OCI-LY1 (cell line): ENCODE results near the gene SLC50A1.

Experiments
- H2AFZ ChIP-seq: fragments of 200-600 bp; sonication (generic), shearing (Covaris generic); 2 replicates; pipeline ENCODE4 v1.6.0; 2014; ENCODE audit warnings: antibody characterized with exemption, mild to moderate bottlenecking, low read length
- H3F3A ChIP-seq: fragments of 200-600 bp; sonication (generic), shearing (Covaris generic); 2 replicates; pipeline ENCODE4 v1.6.0; 2014; ENCODE audit warnings: mild to moderate bottlenecking, antibody characterized with exemption, low read length, moderate library complexity; ENCODE audit not compliant: insufficient read depth
- H3K27ac ChIP-seq: fragments of 200-600 bp; sonication (generic); 2 replicates; pipeline ENCODE4 v1.5.1; 2014; ENCODE audit warnings: low read length, mixed run types, mild to moderate bottlenecking, low read depth; ENCODE audit not compliant: poor library complexity, severe bottlenecking
- H3K27me3 ChIP-seq: fragments of 200-600 bp; sonication (generic); 2 replicates; pipeline ENCODE4 v1.6.0; 2014; ENCODE audit warnings: antibody characterized with exemption, mild to moderate bottlenecking, low read length, moderate library complexity; ENCODE audit not compliant: insufficient read depth
- H3K36me3 ChIP-seq: fragments of 200-600 bp; sonication (generic); 2 replicates; pipeline ENCODE4 v1.6.1; 2014; ENCODE audit warnings: mild to moderate bottlenecking, antibody characterized with exemption, low read length, moderate library complexity, mixed read lengths; ENCODE audit not compliant: insufficient read depth
- H3K4me1 ChIP-seq: fragments of 200-600 bp; sonication (generic); 2 replicates; pipeline ENCODE4 v1.5.1; 2014; ENCODE audit warnings: mild to moderate bottlenecking, low read length, moderate library complexity; ENCODE audit not compliant: insufficient read depth, severe bottlenecking
- H3K4me2 ChIP-seq: fragments of 200-600 bp; sonication (generic), shearing (Covaris generic); 2 replicates; pipeline ENCODE4 v1.6.1; 2014; ENCODE audit warnings: low read length
- H3K4me3 ChIP-seq: fragments of 200-600 bp; sonication (generic); 2 replicates; pipeline ENCODE4 v1.5.1; 2014; ENCODE audit warnings: low read length, low read depth, mild to moderate bottlenecking, mixed read lengths; ENCODE audit not compliant: poor library complexity, severe bottlenecking
- H3K79me2 ChIP-seq: fragments of 200-600 bp; shearing (Covaris generic); 2 replicates; pipeline ENCODE4 v1.6.1; 2016; ENCODE audit warnings: mixed run types, low read length, mixed read lengths; ENCODE audit not compliant: insufficient read depth
- H3K9ac ChIP-seq: fragments of 200-600 bp; sonication (generic), shearing (Covaris generic); 2 replicates; pipeline ENCODE4 v1.6.1; 2014; ENCODE audit warnings: mild to moderate bottlenecking, low read length, mixed read lengths
- H3K9me2 ChIP-seq: fragments of 200-600 bp; sonication (generic), shearing (Covaris generic); 2 replicates; pipeline ENCODE4 v1.6.1; 2014; ENCODE audit warnings: low read depth, mild to moderate bottlenecking, low read length, mixed read lengths
- H3K9me3 ChIP-seq: fragments of 200-600 bp; shearing (Covaris generic); 2 replicates; pipeline ENCODE4 v1.6.1; 2014; ENCODE audit warnings: low read length, mixed read lengths
- H4K20me1 ChIP-seq: fragments of 200-600 bp; sonication (generic), shearing (Covaris generic); 2 replicates; pipeline ENCODE4 v1.6.0; 2016; ENCODE audit warnings: mild to moderate bottlenecking, low read length; ENCODE audit not compliant: insufficient read depth
- EZH2 ChIP-seq: fragments of 200-600 bp; sonication (generic), shearing (Covaris generic); IDR thresholded peaks from 2 replicates; pipeline ENCODE4 v1.8.0; 2017; ENCODE audit warnings: borderline replicate concordance, mixed run types, mild to moderate bottlenecking, antibody characterized with exemption, low read length, moderate library complexity, mixed read lengths
- TF ChIP-seq, protein P1 (sequence below): fragments of 200-600 bp; sonication (generic), shearing (Covaris generic); IDR thresholded peaks from 2 replicates; pipeline ENCODE4 v1.5.1; 2017; ENCODE audit warnings: mild to moderate bottlenecking, antibody characterized with exemption, low read length, moderate library complexity, mixed read lengths

The SLC50A1 gene

DNA sequence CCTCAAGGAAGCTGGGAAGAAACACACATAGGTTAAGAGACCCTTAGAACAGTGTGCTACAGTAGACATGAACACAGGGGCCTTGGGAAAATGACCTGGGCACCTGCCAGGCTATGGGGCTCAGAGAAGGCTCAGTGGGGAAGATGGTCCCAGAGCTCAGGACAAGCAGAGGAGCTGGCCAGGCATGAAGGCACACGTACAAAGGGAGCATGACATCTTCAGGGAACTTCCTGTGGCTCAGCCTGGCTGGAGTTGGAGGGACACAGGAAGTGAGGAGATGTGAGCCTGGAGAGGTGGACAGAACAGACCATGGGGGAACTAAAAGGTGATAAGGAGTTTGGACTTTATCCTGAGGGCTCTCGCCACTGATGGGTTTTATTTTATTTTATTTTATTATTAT lies 3.8 kb upstream of the SLC50A1 start:
- Histone ChIP-seq H4K20me1 (no peaks in the 10 kb centered on the region), H3F3A (0 out of 2 replicates have a peak, but pooled peaks cover 3% of the 10 kb centered on the region), H3K9ac (no peak overlapping the region), H2AFZ (no peak overlapping the region), H3K9me3 (no peaks in the 10 kb centered on the region), H3K36me3 (no peaks in the 10 kb centered on the region), H3K79me2 (no peaks in the 10 kb centered on the region), H3K27me3 (no peaks in the 10 kb centered on the region), H3K27ac (no peak overlapping the region), H3K4me2 (no peak overlapping the region), H3K4me3 (no peak overlapping the region), H3K9me2 (no peaks in the 10 kb centered on the region), H3K4me1 (peaks cover 25% of the 10 kb centered on the region)
- no peak for TF ChIP-seq EZH2
- TF ChIP-seq, protein P1, sequence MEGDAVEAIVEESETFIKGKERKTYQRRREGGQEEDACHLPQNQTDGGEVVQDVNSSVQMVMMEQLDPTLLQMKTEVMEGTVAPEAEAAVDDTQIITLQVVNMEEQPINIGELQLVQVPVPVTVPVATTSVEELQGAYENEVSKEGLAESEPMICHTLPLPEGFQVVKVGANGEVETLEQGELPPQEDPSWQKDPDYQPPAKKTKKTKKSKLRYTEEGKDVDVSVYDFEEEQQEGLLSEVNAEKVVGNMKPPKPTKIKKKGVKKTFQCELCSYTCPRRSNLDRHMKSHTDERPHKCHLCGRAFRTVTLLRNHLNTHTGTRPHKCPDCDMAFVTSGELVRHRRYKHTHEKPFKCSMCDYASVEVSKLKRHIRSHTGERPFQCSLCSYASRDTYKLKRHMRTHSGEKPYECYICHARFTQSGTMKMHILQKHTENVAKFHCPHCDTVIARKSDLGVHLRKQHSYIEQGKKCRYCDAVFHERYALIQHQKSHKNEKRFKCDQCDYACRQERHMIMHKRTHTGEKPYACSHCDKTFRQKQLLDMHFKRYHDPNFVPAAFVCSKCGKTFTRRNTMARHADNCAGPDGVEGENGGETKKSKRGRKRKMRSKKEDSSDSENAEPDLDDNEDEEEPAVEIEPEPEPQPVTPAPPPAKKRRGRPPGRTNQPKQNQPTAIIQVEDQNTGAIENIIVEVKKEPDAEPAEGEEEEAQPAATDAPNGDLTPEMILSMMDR = no peak

DNA sequence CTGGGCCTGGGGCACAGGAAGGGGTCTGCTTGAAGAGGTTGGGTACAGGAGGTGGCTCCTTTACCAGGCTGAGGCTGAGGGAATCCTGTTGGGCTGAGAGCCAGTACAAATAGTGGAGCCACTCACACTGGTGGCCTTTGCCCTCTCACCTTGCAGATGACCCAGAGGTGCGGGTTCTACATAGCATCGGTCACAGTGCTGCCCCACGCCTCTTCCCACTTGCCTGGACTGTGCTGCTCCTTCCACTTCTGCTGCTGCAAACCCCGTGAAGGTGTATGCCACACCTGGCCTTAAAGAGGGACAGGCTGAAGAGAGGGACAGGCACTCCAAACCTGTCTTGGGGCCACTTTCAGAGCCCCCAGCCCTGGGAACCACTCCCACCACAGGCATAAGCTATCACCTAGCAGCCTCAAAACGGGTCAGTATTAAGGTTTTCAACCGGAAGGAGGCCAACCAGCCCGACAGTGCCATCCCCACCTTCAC lies 1.8 kb upstream of the SLC50A1 start:
- Histone ChIP-seq H3K9ac (no peak overlapping the region), H3K27ac (no peak overlapping the region), H2AFZ (no peak overlapping the region), H3K9me2 (no peaks in the 10 kb centered on the region), H3F3A (0 out of 2 replicates have a peak, but pooled peaks cover 3% of the 10 kb centered on the region), H3K79me2 (no peaks in the 10 kb centered on the region), H3K36me3 (no peaks in the 10 kb centered on the region), H3K4me2 (no peak overlapping the region; the same call in 1 of the 2 replicates), H3K4me3 (no peak overlapping the region), H3K27me3 (no peaks in the 10 kb centered on the region), H4K20me1 (no peaks in the 10 kb centered on the region), H3K9me3 (no peaks in the 10 kb centered on the region), H3K4me1 (peaks cover 21% of the 10 kb centered on the region)
- TF ChIP-seq, protein P1 = no peak
- no peak for TF ChIP-seq EZH2

DNA sequence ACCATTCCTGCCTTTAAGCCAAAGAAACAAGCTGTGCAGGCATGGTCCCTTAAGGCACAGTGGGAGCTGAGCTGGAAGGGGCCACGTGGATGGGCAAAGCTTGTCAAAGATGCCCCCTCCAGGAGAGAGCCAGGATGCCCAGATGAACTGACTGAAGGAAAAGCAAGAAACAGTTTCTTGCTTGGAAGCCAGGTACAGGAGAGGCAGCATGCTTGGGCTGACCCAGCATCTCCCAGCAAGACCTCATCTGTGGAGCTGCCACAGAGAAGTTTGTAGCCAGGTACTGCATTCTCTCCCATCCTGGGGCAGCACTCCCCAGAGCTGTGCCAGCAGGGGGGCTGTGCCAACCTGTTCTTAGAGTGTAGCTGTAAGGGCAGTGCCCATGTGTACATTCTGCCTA lies 1.3 kb upstream of the SLC50A1 start:
- H3K9ac ChIP-seq = peak overlapping the region; percentile 90; the same call in 1 of the 2 replicates
- no peaks in the 10 kb centered on the region for H3K36me3 ChIP-seq
- H3K9me3 ChIP-seq = no peaks in the 10 kb centered on the region
- no peak for TF ChIP-seq EZH2
- 0 out of 2 replicates have a peak, but pooled peaks cover 3% of the 10 kb centered on the region for H3F3A ChIP-seq
- no peak overlapping the region for H2AFZ ChIP-seq
- H3K79me2 ChIP-seq = no peaks in the 10 kb centered on the region
- peaks cover 25% of the 10 kb centered on the region for H3K4me1 ChIP-seq
- no peaks in the 10 kb centered on the region for H3K27me3 ChIP-seq
- peak overlapping the region; percentile 86 for H3K4me3 ChIP-seq
- no peak overlapping the region for H3K27ac ChIP-seq
- H4K20me1 ChIP-seq = no peaks in the 10 kb centered on the region
- H3K4me2 ChIP-seq = peak overlapping the region; percentile 86; the same call in 1 of the 2 replicates
- no peaks in the 10 kb centered on the region for H3K9me2 ChIP-seq

DNA sequence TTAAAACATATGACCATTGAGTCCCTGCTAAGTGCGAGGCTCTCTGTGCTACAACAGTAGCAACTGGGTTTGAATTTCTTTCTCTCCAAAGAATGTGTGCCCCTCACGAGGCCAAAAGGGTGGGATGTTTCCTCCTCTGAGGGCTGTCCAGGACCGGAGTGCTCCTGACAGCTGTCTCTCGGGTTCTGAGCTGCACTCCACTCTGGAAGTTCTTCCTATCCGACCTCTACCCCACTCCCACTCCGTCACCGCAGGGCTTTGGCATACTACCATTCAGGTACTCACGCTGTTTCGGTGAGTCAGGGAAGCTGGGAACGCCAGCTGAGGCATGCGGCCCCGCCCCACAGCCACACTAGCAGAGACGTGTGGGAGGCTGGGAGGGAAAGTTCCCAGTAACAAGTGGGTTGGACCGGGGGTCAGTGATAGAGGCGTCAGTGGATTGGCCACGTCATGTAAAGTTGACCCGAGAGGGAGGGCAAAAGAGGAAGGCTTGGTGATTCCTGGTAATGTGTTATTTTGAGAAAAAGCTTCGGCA lies 705 bp upstream of the SLC50A1 start:
- H3K9me2 ChIP-seq = no peaks in the 10 kb centered on the region
- peak overlapping the region; percentile 86 for H3K4me2 ChIP-seq
- no peak overlapping the region for H2AFZ ChIP-seq
- peak overlapping the region; percentile 3 for H3K27ac ChIP-seq
- no peaks in the 10 kb centered on the region for H3K79me2 ChIP-seq
- peak overlapping the region; percentile 86 for H3K4me3 ChIP-seq
- H4K20me1 ChIP-seq = no peaks in the 10 kb centered on the region
- no peak for TF ChIP-seq EZH2
- TF ChIP-seq, protein P1 = no peak
- H3F3A ChIP-seq = 0 out of 2 replicates have a peak, but pooled peaks cover 3% of the 10 kb centered on the region
- H3K9ac ChIP-seq = peak overlapping the region; percentile 90
- peaks cover 31% of the 10 kb centered on the region for H3K4me1 ChIP-seq
- no peaks in the 10 kb centered on the region for H3K27me3 ChIP-seq
- no peaks in the 10 kb centered on the region for H3K36me3 ChIP-seq
- no peaks in the 10 kb centered on the region for H3K9me3 ChIP-seq
